ENCODE measurements around the gene SYT2. TPM values are rescaled to one million over a fixed set of nuclear protein-coding genes. Genes with fewer than 3 reads are reported as not detected.
A peak's percentile ranks its signal among the peaks of the same experiment; 100 is the strongest.
"Not testable (repeated sequence)": the region's sequence is repeated elsewhere in the genome, so short reads cannot be mapped to it uniquely, and the experiment has no call there.

The SYT2 gene
- total and polyA plus RNA-seq, 12 donors: under 0.01 to 0.07 (median 0.02) TPM; not detected in 9

- DNase-seq (no peak), ATAC-seq (no peak)
- intact Hi-C loops (cut with DNase I): loop anchor here in 2 of 10 donors (5.0 to 10.0 kb wide), 4 partner anchors 133 to 286 kb away; partner anchors contain the start of genes UBE2T (in 2 of the 2) and PPP1R12B (in 1 of the 2)
- H3K27me3 ChIP-seq: peaks cover 0 to 70% (median 16%) of the 10 kb centered on the region in 7 donors
- no peaks in the 10 kb centered on the region for H3K36me3 ChIP-seq
- H3K4me1 ChIP-seq: peaks cover 2 to 34% (median 25%) of the 10 kb centered on the region in 9 donors
- 77 to 83% methylated on average over 13 of the region's 13 CpGs for WGBS, 2 donors
- no peak overlapping the region for H3K4me3 ChIP-seq
- no peak overlapping the region for H3K27ac ChIP-seq
- H3K9me3 ChIP-seq: no peaks in the 10 kb centered on the region
- no peak for TF ChIP-seq CTCF (IDR thresholded peaks at IDR 0.05)
Measured at GRCh38 chr1:202627841-202628565, 82.3 kb downstream of the SYT2 start.

- DNase-seq: peak; percentile 25 to 61
- 37% methylated on average over 7 of the region's 7 CpGs for WGBS, 2 donors
- H3K27me3 ChIP-seq: peaks cover 0 to 70% (median 13%) of the 10 kb centered on the region in 7 donors
Measured at GRCh38 chr1:202627036-202627435, 83.2 kb downstream of the SYT2 start.

GRCh38 chr1:202625416-202626360, 84.6 kb downstream of the SYT2 start:
- 31 to 32% methylated on average over 25 to 28 of the region's 28 CpGs for WGBS, 2 donors
- peak overlapping the region in 1 of 10 donors; percentile 30 for H3K27ac ChIP-seq
- H3K4me1 ChIP-seq: peaks cover 2 to 38% (median 29%) of the 10 kb centered on the region in 9 donors
- no peaks in the 10 kb centered on the region for H3K9me3 ChIP-seq
- H3K4me3 ChIP-seq: no peak overlapping the region
- no peaks in the 10 kb centered on the region for H3K36me3 ChIP-seq
- H3K27me3 ChIP-seq: peaks cover 0 to 70% (median 2%) of the 10 kb centered on the region in 7 donors
- peak; percentile 53 to 83 (median 72) for TF ChIP-seq CTCF (IDR thresholded peaks at IDR 0.05)
- intact Hi-C loops (cut with DNase I): loop anchor here in 2 of 10 donors (5.0 to 10.0 kb wide), 4 partner anchors 131 to 283 kb away; partner anchors contain the start of genes UBE2T (in 2 of the 2) and PPP1R12B (in 1 of the 2)
- ATAC-seq (peak; percentile 71 to 87 (median 80)), DNase-seq (peak; percentile 63 to 79)

More at GRCh38 chr1:202627036-202627435, 83.2 kb downstream of the SYT2 start:
- peak in 7 of 8 donors; percentile 1 to 66 (median 50) for ATAC-seq
- H3K27ac ChIP-seq: peak overlapping the region in 3 of 10 donors; percentile 15 to 34 (median 30)
- not testable (repeated sequence) for H3K9me3 ChIP-seq, H3K4me3 ChIP-seq, H3K36me3 ChIP-seq
- intact Hi-C loops (cut with DNase I): loop anchor here in 2 of 10 donors (5.0 to 10.0 kb wide), 4 partner anchors 132 to 285 kb away; partner anchors contain the start of genes UBE2T (in 2 of the 2) and PPP1R12B (in 1 of the 2)
- H3K4me1 ChIP-seq: peaks cover 2 to 40% (median 29%) of the 10 kb centered on the region in 9 donors

GRCh38 chr1:202624781-202625108, 85.5 kb downstream of the SYT2 start:
- WGBS, 2 donors: 61 to 69% methylated on average over 1 of the region's 1 CpG
- intact Hi-C loops (cut with DNase I): loop anchor here in 3 of 10 donors (5.0 to 10.0 kb wide), 5 partner anchors 37 to 282 kb away; partner anchors contain the start of genes UBE2T (in 2 of the 3) and PPP1R12B (in 1 of the 3)
- peaks cover 2 to 39% (median 29%) of the 10 kb centered on the region in 9 donors for H3K4me1 ChIP-seq
- H3K9me3 ChIP-seq: no peaks in the 10 kb centered on the region
- no peak overlapping the region for H3K4me3 ChIP-seq
- no peaks in the 10 kb centered on the region for H3K36me3 ChIP-seq
- peaks cover 0 to 70% (median 0%) of the 10 kb centered on the region in 7 donors for H3K27me3 ChIP-seq
- no peak for TF ChIP-seq CTCF (IDR thresholded peaks at IDR 0.05)
- ATAC-seq: peak in 1 of 8 donors; percentile 12
- H3K27ac ChIP-seq: no peak overlapping the region
- no peak for DNase-seq
